HepG2 (cell line): ENCODE measurements around the gene CHST3. TPM values are rescaled to one million over a fixed set of nuclear protein-coding genes. Genes with fewer than 3 reads are reported as not detected.

ENCODE experiments used
- ATAC-seq: fragments of 200-7000 bp; cut with Tn5 transposase; 3 replicates; pipeline ENCODE4 v1.9.1; 2020; ENCODE audit warnings: mild to moderate bottlenecking, moderate library complexity
- BruUV-seq: library from RNA; stranded (reverse); fragments of 400-500 nt; replicated peaks from 2 replicates; lab custom pipeline; 2021; lab: Mats Ljungman, UMichigan
- CTCF ChIA-PET: fragments of 300-600 bp; formaldehyde crosslinking; extraction: SDS; loops from one replicate; lab custom pipeline; 2021; ENCODE audit warnings: low total read pairs, inconsistent platforms, low intra/inter-chr PET ratio; lab: Yijun Ruan, JAX
- POLR2A ChIA-PET: fragments of 350-600 bp; sonication (Branson Sonifier 250); formaldehyde crosslinking; loops from one replicate; lab custom pipeline; 2020; ENCODE audit warnings: antibody characterized with exemption, inconsistent platforms; lab: Yijun Ruan, JAX
- DNase-seq: peaks from one replicate; pipeline ENCODE4 v3.0.0-alpha.2; 2015; ENCODE audit warnings: low spot score
- FAIRE-seq: peaks from 3 replicates; lab custom pipeline; 2011; peaks lifted over from hg19 to GRCh38; lab: Jason Lieb, UNC
- H2AFZ ChIP-seq: one replicate; pipeline ENCODE4 v1.6.1; 2011; ENCODE audit warnings: low read length, inconsistent platforms
- H3K27ac ChIP-seq: fragments of 300-600 bp; 3 replicates; pipeline ENCODE4 v1.8.0; 2011; ENCODE audit warnings: mixed run types, mild to moderate bottlenecking, mixed read lengths, low read length, inconsistent platforms; ENCODE audit not compliant: insufficient read depth; ENCODE audit errors: extremely low read length
- H3K27me3 ChIP-seq, 2 experiments: fragments of 200-600 bp in 1 of 2; 2 replicates in 1 of 2; 3 replicates in 1 of 2; pipeline versions ENCODE4 v1.6.0 to v1.8.0; 2011; ENCODE audit warnings: low read length in 2 of 2, mild to moderate bottlenecking in 2 of 2, moderate library complexity in 2 of 2, inconsistent platforms in 1 of 2; ENCODE audit not compliant: insufficient read depth in 2 of 2, control insufficient read depth in 1 of 2
- H3K36me3 ChIP-seq, 2 experiments: fragments of 200-600 bp in 1 of 2; replicated peaks in 1 of 2; 2 replicates in 1 of 2; 3 replicates in 1 of 2; pipeline versions ENCODE4 v1.5.1 to v1.8.0; 2011; ENCODE audit warnings: low read length in 2 of 2, inconsistent platforms in 1 of 2; ENCODE audit not compliant: insufficient read depth in 2 of 2, control insufficient read depth in 1 of 2
- H3K4me1 ChIP-seq: 2 replicates; pipeline ENCODE4 v1.5.1; 2012; ENCODE audit warnings: low read length, inconsistent platforms; ENCODE audit not compliant: insufficient read depth
- H3K4me2 ChIP-seq: 2 replicates; pipeline ENCODE4 v1.6.0; 2011; ENCODE audit warnings: low read depth, low read length, inconsistent platforms
- H3K4me3 ChIP-seq, 3 experiments: fragments of 200-600 bp in 1 of 3; sonication (generic), shearing (Covaris generic) in 1 of 3; replicated peaks in 1 of 3; 2 replicates each; pipeline ENCODE4 v1.5.1; 2011 to 2016; ENCODE audit warnings: low read length in 3 of 3, inconsistent platforms in 2 of 3, low read depth in 2 of 3, mild to moderate bottlenecking in 2 of 3, control low read depth in 1 of 3, mixed read lengths in 1 of 3; ENCODE audit not compliant: insufficient read depth in 1 of 3
- H3K79me2 ChIP-seq: one replicate; pipeline ENCODE4 v1.6.1; 2011; ENCODE audit warnings: low read length, inconsistent platforms; ENCODE audit not compliant: insufficient read depth
- H3K9ac ChIP-seq: 2 replicates; pipeline ENCODE4 v1.6.0; 2011; ENCODE audit warnings: mild to moderate bottlenecking, low read depth, low read length, inconsistent platforms; ENCODE audit not compliant: insufficient read depth
- H3K9me3 ChIP-seq: 2 replicates; pipeline ENCODE4 v1.5.1; 2012; ENCODE audit warnings: mild to moderate bottlenecking, low read length
- H4K20me1 ChIP-seq: 2 replicates; pipeline ENCODE4 v1.6.0; 2011; ENCODE audit warnings: inconsistent platforms, mild to moderate bottlenecking, low read length, moderate library complexity; ENCODE audit not compliant: insufficient read depth
- ARID2 ChIP-seq: sonication (generic); formaldehyde crosslinking; IDR thresholded peaks from 2 replicates; pipeline ENCODE4 v1.8.1; 2022; ENCODE audit warnings: mild to moderate bottlenecking, missing genetic modification reagents, borderline replicate concordance
- FOSL1 ChIP-seq: sonication (generic); formaldehyde crosslinking; IDR thresholded peaks from 2 replicates; pipeline ENCODE4 v1.9.0; 2021; ENCODE audit warnings: missing genetic modification reagents, borderline replicate concordance
- HIVEP1 ChIP-seq: sonication (generic); formaldehyde crosslinking; IDR thresholded peaks from 2 replicates; pipeline ENCODE4 v1.4.0; 2020; ENCODE audit warnings: mild to moderate bottlenecking, missing genetic modification reagents
- KAT8 ChIP-seq: IDR thresholded peaks from 2 replicates; pipeline ENCODE4 v1.6.1; 2016; ENCODE audit warnings: missing genetic modification reagents, missing compliant biosample characterization
- MIER2 ChIP-seq: IDR thresholded peaks from 2 replicates; pipeline ENCODE4 v1.6.1; 2016; ENCODE audit warnings: missing biosample characterization, missing genetic modification reagents
- MLLT10 ChIP-seq: sonication (generic); formaldehyde crosslinking; IDR thresholded peaks from 2 replicates; pipeline ENCODE4 v1.4.0; 2020; ENCODE audit warnings: missing genetic modification reagents
- NR2F6 ChIP-seq, 2 experiments: IDR thresholded peaks; 2 replicates each; pipeline ENCODE4 v1.6.1; 2016; ENCODE audit warnings: antibody characterized with exemption in 1 of 2, mild to moderate bottlenecking in 1 of 2
- RELA ChIP-seq: sonication (generic); formaldehyde crosslinking; IDR thresholded peaks from 2 replicates; pipeline ENCODE4 v1.4.0; 2020; ENCODE audit warnings: missing genetic modification reagents
- SNAPC5 ChIP-seq: sonication (generic); formaldehyde crosslinking; IDR thresholded peaks from 2 replicates; pipeline ENCODE4 v1.8.1; 2023; ENCODE audit warnings: mild to moderate bottlenecking, missing genetic modification reagents, borderline replicate concordance
- TEAD2 ChIP-seq: sonication (generic); formaldehyde crosslinking; IDR thresholded peaks from 2 replicates; pipeline ENCODE4 v1.9.0; 2021; ENCODE audit warnings: missing genetic modification reagents
- ZBTB3 ChIP-seq: sonication (generic); formaldehyde crosslinking; IDR thresholded peaks from 2 replicates; pipeline ENCODE4 v1.4.0; 2020; ENCODE audit warnings: low read depth, mild to moderate bottlenecking, moderate library complexity, missing genetic modification reagents, borderline replicate concordance
- ZKSCAN5 ChIP-seq: sonication (generic); formaldehyde crosslinking; IDR thresholded peaks from 2 replicates; pipeline ENCODE4 v1.5.1; 2020; ENCODE audit warnings: mild to moderate bottlenecking, missing genetic modification reagents
- ZNF546 ChIP-seq: sonication (generic); formaldehyde crosslinking; conservative IDR thresholded peaks from 2 replicates; pipeline ENCODE4 v1.8.1; 2023; ENCODE audit warnings: mild to moderate bottlenecking, missing genetic modification reagents
- ZNF598 ChIP-seq: sonication (generic); formaldehyde crosslinking; IDR thresholded peaks from 2 replicates; pipeline ENCODE4 v1.5.1; 2020; ENCODE audit warnings: mild to moderate bottlenecking, missing genetic modification reagents, borderline replicate concordance
- ZNF619 ChIP-seq: sonication (generic); formaldehyde crosslinking; IDR thresholded peaks from 2 replicates; pipeline ENCODE4 v1.4.0; 2020; ENCODE audit warnings: mild to moderate bottlenecking, missing genetic modification reagents
- ZNF816 ChIP-seq: sonication (generic); formaldehyde crosslinking; IDR thresholded peaks from 2 replicates; pipeline ENCODE4 v1.8.0; 2022; ENCODE audit warnings: missing genetic modification reagents, mild to moderate bottlenecking, borderline replicate concordance
- ZSCAN25 ChIP-seq: sonication (generic); formaldehyde crosslinking; IDR thresholded peaks from 2 replicates; pipeline ENCODE4 v1.8.0; 2022; ENCODE audit warnings: mild to moderate bottlenecking, missing genetic modification reagents
- ZSCAN31 ChIP-seq: sonication (generic); formaldehyde crosslinking; IDR thresholded peaks from 2 replicates; pipeline ENCODE4 v1.5.0; 2020; ENCODE audit warnings: low read depth, mild to moderate bottlenecking, missing genetic modification reagents
- WGBS: methylation state at CpG from one replicate; pipeline ENCODE4 v1.1.6; 2017; ENCODE audit warnings: low lambda C conversion rate; 5-methylcytosine and 5-hydroxymethylcytosine counted together
- in situ Hi-C: cut with HindIII; loops from 2 replicates; pipeline ENCODE4 v1.10.0; 2017; ENCODE audit warnings: low pct_unique_long_range_greater_than_20kb; ENCODE audit not compliant: extremely low pct_ligation_motif_present
- intact Hi-C: fragments of 100-400 bp; cut with micrococcal nuclease; formaldehyde crosslinking; loops from one replicate; pipeline ENCODE4 v1.10.0; 2022; ENCODE audit not compliant: unreplicated experiment
- polyA plus RNA-seq, 8 experiments: library from polyadenylated mRNA; depleted of rRNA in 3 of 8; stranded (reverse) in 7 of 8; unstranded in 1 of 8; fragments of >200 nt; fragmentation: Illumina TruSeq in 4 of 8; extraction: Trizol in 4 of 8; gene quantifications; 2 replicates each; pipeline versions ENCODE4 v1.2.1 to v1.2.3, GENCODE V29; 2011 to 2016; ENCODE audit warnings: low read depth in 4 of 8, missing spikeins in 1 of 8, mixed read lengths in 1 of 8; ENCODE audit not compliant: insufficient read depth in 1 of 8
- total RNA-seq, 5 experiments: library from RNA; depleted of rRNA; stranded (reverse); fragments of >200 nt; fragmentation: Illumina TruSeq; extraction: Trizol; gene quantifications; 2 replicates each; pipeline ENCODE4 v1.2.3, GENCODE V29; 2016; ENCODE audit warnings: low read depth in 1 of 5
- TF ChIP-seq, protein P1 (sequence below): sonication (generic); formaldehyde crosslinking; IDR thresholded peaks from 2 replicates; pipeline ENCODE4 v1.5.0; 2020; ENCODE audit warnings: missing genetic modification reagents

The CHST3 gene
- total and polyA plus RNA-seq, 2 of the 13 experiments (the other 11 are each of a cell fraction or from before 2014, with no cell fraction given): 7.2 to 18.7 TPM

GRCh38 chr10:72011976-72012512 is 47.8 kb downstream of the CHST3 start:
- ATAC-seq (no peak), FAIRE-seq (no peak), DNase-seq (no peak)
- H3K9me3 ChIP-seq: no peaks in the 10 kb centered on the region
- in situ Hi-C loops (no loop called here), intact Hi-C loops (no loop called here)
- ChIA-PET CTCF (no interaction called here), POLR2A (interaction anchor here (1.0 kb wide), 1 partner anchor 56 kb away, joined by 3 read pairs; no protein-coding TSS in a partner anchor)
- no peak overlapping the region for H3K9ac ChIP-seq
- 95% methylated on average over 6 of the region's 7 CpGs for WGBS
- H3K27ac ChIP-seq: no peak overlapping the region
- H3K36me3 ChIP-seq: peaks cover 8 to 19% of the 10 kb centered on the region in 2 experiments; a peak in 4 of 5 replicates
- TF ChIP-seq ZKSCAN5 (CRISPR knock-in tag) (no peak), KAT8 (no peak), ZNF546 (CRISPR knock-in tag) (no peak), RELA (CRISPR knock-in tag) (no peak), TEAD2 (no peak), FOSL1 (CRISPR knock-in tag) (no peak), ZBTB3 (CRISPR knock-in tag) (no peak), ARID2 (CRISPR knock-in tag) (no peak), MLLT10 (CRISPR knock-in tag) (no peak), SNAPC5 (CRISPR knock-in tag) (no peak), ZSCAN31 (no peak), ZNF598 (CRISPR knock-in tag) (no peak), ZNF816 (CRISPR knock-in tag) (no peak), NR2F6 (IDR thresholded peaks at IDR 0.05) (no peak), NR2F6 (CRISPR knock-in tag; IDR thresholded peaks at IDR 0.05) (no peak), MIER2 (no peak), ZSCAN25 (no peak), ZNF619 (CRISPR knock-in tag) (no peak), HIVEP1 (CRISPR knock-in tag) (no peak)
- TF ChIP-seq, protein P1, sequence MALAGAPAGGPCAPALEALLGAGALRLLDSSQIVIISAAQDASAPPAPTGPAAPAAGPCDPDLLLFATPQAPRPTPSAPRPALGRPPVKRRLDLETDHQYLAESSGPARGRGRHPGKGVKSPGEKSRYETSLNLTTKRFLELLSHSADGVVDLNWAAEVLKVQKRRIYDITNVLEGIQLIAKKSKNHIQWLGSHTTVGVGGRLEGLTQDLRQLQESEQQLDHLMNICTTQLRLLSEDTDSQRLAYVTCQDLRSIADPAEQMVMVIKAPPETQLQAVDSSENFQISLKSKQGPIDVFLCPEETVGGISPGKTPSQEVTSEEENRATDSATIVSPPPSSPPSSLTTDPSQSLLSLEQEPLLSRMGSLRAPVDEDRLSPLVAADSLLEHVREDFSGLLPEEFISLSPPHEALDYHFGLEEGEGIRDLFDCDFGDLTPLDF (CRISPR knock-in tag): no peak
- no peaks in the 10 kb centered on the region for H3K27me3 ChIP-seq
- no peak overlapping the region for H3K4me2 ChIP-seq
- no peak overlapping the region for H2AFZ ChIP-seq
- no peak overlapping the region for H3K4me3 ChIP-seq
- H3K79me2 ChIP-seq: no peaks in the 10 kb centered on the region
- peaks cover 61% of the 10 kb centered on the region for H3K4me1 ChIP-seq
- H4K20me1 ChIP-seq: no peaks in the 10 kb centered on the region
- TSS peak; percentile 30 for BruUV-seq
